HUES64 (cell line): ENCODE results near the gene GPR176. TPM values are rescaled to one million over a fixed set of nuclear protein-coding genes. Genes with fewer than 3 reads are reported as not detected.

ENCODE experiments used
- H3K27ac ChIP-seq: 2 replicates; pipeline ENCODE4 v1.7.0; 2013; ENCODE audit warnings: low read depth, low read length, inconsistent platforms
- H3K27me3 ChIP-seq: 2 replicates; pipeline ENCODE4 v1.6.1; 2013; ENCODE audit warnings: mild to moderate bottlenecking, low read length; ENCODE audit not compliant: insufficient read depth
- H3K36me3 ChIP-seq: 2 replicates; pipeline ENCODE4 v1.6.1; 2013; ENCODE audit warnings: mild to moderate bottlenecking, low read length; ENCODE audit not compliant: insufficient read depth
- H3K4me1 ChIP-seq: 2 replicates; pipeline ENCODE4 v1.6.1; 2013; ENCODE audit warnings: mild to moderate bottlenecking, low read length, moderate library complexity; ENCODE audit not compliant: insufficient read depth
- H3K4me3 ChIP-seq: 2 replicates; pipeline ENCODE4 v1.5.1; 2013; ENCODE audit warnings: mild to moderate bottlenecking, low read length, moderate library complexity
- H3K9ac ChIP-seq: 2 replicates; pipeline ENCODE4 v1.6.1; 2013; ENCODE audit warnings: mild to moderate bottlenecking, low read depth, low read length
- H3K9me3 ChIP-seq: 2 replicates; pipeline ENCODE4 v1.6.1; 2013; ENCODE audit warnings: low read depth, low read length; ENCODE audit not compliant: insufficient read depth
- WGBS: fragments of 150-250, 120-280 bp; methylation state at CpG from one replicate; pipeline ENCODE4 v1.1.7; 2013; ENCODE audit warnings: missing lambda C conversion rate; 5-methylcytosine and 5-hydroxymethylcytosine counted together
- polyA plus RNA-seq, 2 experiments: library from polyadenylated mRNA; stranded (reverse); fragments of 50-300 nt; gene quantifications; one replicate each; pipeline ENCODE4 v1.2.3, GENCODE V29; 2013

GPR176 gene
- 56.6 TPM for polyA plus RNA-seq (2013, experiment 1 of 2)
- polyA plus RNA-seq (2013, experiment 2 of 2): 50.8 TPM

- under 1% methylated on average over 84 of the region's 84 CpGs for WGBS
- Histone ChIP-seq H3K9me3 (no peaks in the 10 kb centered on the region; the same call in 1 of the 2 replicates), H3K4me1 (peaks cover 20% of the 10 kb centered on the region), H3K36me3 (0 out of 2 replicates have a peak, but pooled peaks cover 6% of the 10 kb centered on the region), H3K9ac (peak within 1 kb of the TSS; percentile 86), H3K27ac (peak within 1 kb of the TSS; percentile 50), H3K4me3 (peak within 1 kb of the TSS; percentile 94), H3K27me3 (peaks cover 24% of the 10 kb centered on the region)
These were observed at the start of gene GPR176 for GRCh38 chr15:39919748-39920509. GPR176 (minus strand) TSS chr15:39920266; CDS start chr15:39920026, 240 bp downstream.

GRCh38 chr15:39969002-39969394 lies 48.9 kb upstream of the GPR176 start:
- WGBS: 100% methylated on average over 1 of the region's 2 CpGs
- H3K9me3 ChIP-seq: no peaks in the 10 kb centered on the region
- H3K4me1 ChIP-seq: no peaks in the 10 kb centered on the region
- H3K9ac ChIP-seq: no peak overlapping the region
- peaks cover 89% of the 10 kb centered on the region for H3K36me3 ChIP-seq
- H3K4me3 ChIP-seq: no peak overlapping the region
- H3K27me3 ChIP-seq: no peaks in the 10 kb centered on the region
- H3K27ac ChIP-seq: no peak overlapping the region

GRCh38 chr15:39968273-39969001 lies 48.4 kb upstream of the GPR176 start:
- Histone ChIP-seq H3K36me3 (peaks cover 89% of the 10 kb centered on the region), H3K9me3 (no peaks in the 10 kb centered on the region), H3K4me3 (no peak overlapping the region), H3K27ac (no peak overlapping the region), H3K4me1 (no peaks in the 10 kb centered on the region), H3K9ac (no peak overlapping the region), H3K27me3 (no peaks in the 10 kb centered on the region)
- 96% methylated on average over 2 of the region's 3 CpGs for WGBS

GRCh38 chr15:39966521-39966920 lies 46.5 kb upstream of the GPR176 start:
- WGBS: 93% methylated on average over 1 of the region's 2 CpGs
- Histone ChIP-seq H3K27me3 (no peaks in the 10 kb centered on the region), H3K9me3 (no peaks in the 10 kb centered on the region), H3K27ac (no peak overlapping the region), H3K4me1 (no peaks in the 10 kb centered on the region), H3K4me3 (no peak overlapping the region), H3K9ac (no peak overlapping the region), H3K36me3 (peaks cover 90% of the 10 kb centered on the region)

GRCh38 chr15:39963786-39964185 lies 43.7 kb upstream of the GPR176 start:
- Histone ChIP-seq H3K27me3 (no peaks in the 10 kb centered on the region), H3K36me3 (peaks cover 94% of the 10 kb centered on the region), H3K27ac (no peak overlapping the region), H3K4me1 (no peaks in the 10 kb centered on the region), H3K9ac (no peak overlapping the region), H3K4me3 (no peak overlapping the region), H3K9me3 (no peaks in the 10 kb centered on the region)
- 93% methylated on average over 2 of the region's 2 CpGs for WGBS

- H3K27ac ChIP-seq: no peak overlapping the region
- H3K4me3 ChIP-seq: no peak overlapping the region
- no peaks in the 10 kb centered on the region for H3K27me3 ChIP-seq
- no peak overlapping the region for H3K9ac ChIP-seq
- H3K4me1 ChIP-seq: peaks cover 3% of the 10 kb centered on the region; the same call in 1 of the 2 replicates
- peaks cover 94% of the 10 kb centered on the region for H3K36me3 ChIP-seq
- WGBS: 90% methylated on average over 1 of the region's 1 CpG
- H3K9me3 ChIP-seq: no peaks in the 10 kb centered on the region
These were observed 41.0 kb upstream of the GPR176 start for GRCh38 chr15:39961051-39961450.

- no peak overlapping the region for H3K27ac ChIP-seq
- H3K27me3 ChIP-seq: no peaks in the 10 kb centered on the region
- H3K4me3 ChIP-seq: no peak overlapping the region
- H3K9ac ChIP-seq: no peak overlapping the region
- no peaks in the 10 kb centered on the region for H3K9me3 ChIP-seq
- H3K36me3 ChIP-seq: peaks cover 94% of the 10 kb centered on the region
- 90% methylated on average over 3 of the region's 3 CpGs for WGBS
- peaks cover 3% of the 10 kb centered on the region; the same call in 1 of the 2 replicates for H3K4me1 ChIP-seq
These were observed 40.3 kb upstream of the GPR176 start for GRCh38 chr15:39960411-39960810.

- no peak overlapping the region for H3K4me3 ChIP-seq
- no peaks in the 10 kb centered on the region for H3K9me3 ChIP-seq
- peaks cover 3% of the 10 kb centered on the region; the same call in 1 of the 2 replicates for H3K4me1 ChIP-seq
- no peak overlapping the region for H3K9ac ChIP-seq
- WGBS: 93% methylated on average over 1 of the region's 1 CpG
- H3K36me3 ChIP-seq: peaks cover 96% of the 10 kb centered on the region
- no peak overlapping the region for H3K27ac ChIP-seq
- no peaks in the 10 kb centered on the region for H3K27me3 ChIP-seq
These were observed 39.3 kb upstream of the GPR176 start for GRCh38 chr15:39959411-39959810.

GRCh38 chr15:39957481-39957880 lies 37.4 kb upstream of the GPR176 start:
- no peak overlapping the region; the same call in 1 of the 2 replicates for H3K9ac ChIP-seq
- H3K27me3 ChIP-seq: no peaks in the 10 kb centered on the region
- H3K27ac ChIP-seq: no peak overlapping the region
- no peaks in the 10 kb centered on the region for H3K9me3 ChIP-seq
- peaks cover 3% of the 10 kb centered on the region; the same call in 1 of the 2 replicates for H3K4me1 ChIP-seq
- H3K36me3 ChIP-seq: peaks cover 97% of the 10 kb centered on the region
- no peak overlapping the region for H3K4me3 ChIP-seq
- WGBS: 72% methylated on average over 1 of the region's 1 CpG

- H3K9ac ChIP-seq: no peak overlapping the region
- 98% methylated on average over 4 of the region's 4 CpGs for WGBS
- H3K27me3 ChIP-seq: no peaks in the 10 kb centered on the region
- no peaks in the 10 kb centered on the region for H3K9me3 ChIP-seq
- H3K4me3 ChIP-seq: no peak overlapping the region
- H3K27ac ChIP-seq: no peak overlapping the region
- H3K36me3 ChIP-seq: peaks cover 98% of the 10 kb centered on the region
- H3K4me1 ChIP-seq: peaks cover 9% of the 10 kb centered on the region; the same call in 1 of the 2 replicates
These were observed 33.5 kb upstream of the GPR176 start for GRCh38 chr15:39953521-39953920.

- Histone ChIP-seq H3K9ac (no peak overlapping the region), H3K4me3 (no peak overlapping the region), H3K27me3 (no peaks in the 10 kb centered on the region), H3K27ac (no peak overlapping the region), H3K36me3 (peaks cover 90% of the 10 kb centered on the region), H3K4me1 (0 out of 2 replicates have a peak, but pooled peaks cover 6% of the 10 kb centered on the region), H3K9me3 (no peaks in the 10 kb centered on the region)
- whole genome bisulfite sequencing: 90% methylated on average over 7 of the region's 7 CpGs
These were observed 31.5 kb upstream of the GPR176 start for GRCh38 chr15:39951561-39951960.
